ENCODE results near the gene HRH4.

Gene HRH4

GRCh38 chr18:24466771-24467170 is 6.3 kb downstream of the HRH4 start:
- no peak for DNase-seq (ENCODE audit: low read depth)

GRCh38 chr18:24470022-24470618 is 9.7 kb downstream of the HRH4 start:
- DNase-seq (ENCODE audit: low read depth): no peak

GRCh38 chr18:24470805-24471204 is 10.4 kb downstream of the HRH4 start:
- no peak for DNase-seq (ENCODE audit: low read depth)

GRCh38 chr18:24472591-24472990 is 12.2 kb downstream of the HRH4 start:
- no peak for DNase-seq (ENCODE audit: low read depth)

- DNase-seq (ENCODE audit: low read depth): no peak
These were observed 14.0 kb downstream of the HRH4 start for GRCh38 chr18:24474406-24474805.

GRCh38 chr18:24475926-24476589 is 15.6 kb downstream of the HRH4 start:
- no peak for DNase-seq (ENCODE audit: low read depth)

GRCh38 chr18:24479371-24479770 is 18.9 kb downstream of the HRH4 start:
- DNase-seq (ENCODE audit: low read depth): no peak

- no peak for DNase-seq (ENCODE audit: low read depth)
These were observed 22.4 kb downstream of the HRH4 start for GRCh38 chr18:24482821-24483220.

- no peak for DNase-seq (ENCODE audit: low read depth)
These were observed 25.2 kb downstream of the HRH4 start for GRCh38 chr18:24485681-24486080.

GRCh38 chr18:24486684-24487083 is 26.2 kb downstream of the HRH4 start:
- no peak for DNase-seq (ENCODE audit: low read depth)

- peak; percentile 16 for DNase-seq (ENCODE audit: low read depth)
These were observed 28.5 kb downstream of the HRH4 start for GRCh38 chr18:24488824-24489493.

- DNase-seq (ENCODE audit: low read depth): no peak
These were observed 30.1 kb downstream of the HRH4 start for GRCh38 chr18:24490539-24490938.

- DNase-seq (ENCODE audit: low read depth): no peak
These were observed 31.7 kb downstream of the HRH4 start for GRCh38 chr18:24491927-24492834.

- DNase-seq (ENCODE audit: low read depth): no peak
These were observed 34.1 kb downstream of the HRH4 start for GRCh38 chr18:24494586-24494985.

- DNase-seq (ENCODE audit: low read depth): no peak
These were observed 36.8 kb downstream of the HRH4 start for GRCh38 chr18:24497031-24497754.

GRCh38 chr18:24499814-24500213 is 39.4 kb downstream of the HRH4 start:
- DNase-seq (ENCODE audit: low read depth): no peak

- DNase-seq (ENCODE audit: low read depth): no peak
These were observed 39.8 kb downstream of the HRH4 start for GRCh38 chr18:24500217-24500616.

GRCh38 chr18:24500766-24501165 is 40.3 kb downstream of the HRH4 start:
- no peak for DNase-seq (ENCODE audit: low read depth)

GRCh38 chr18:24502667-24503523 is 42.5 kb downstream of the HRH4 start:
- no peak for DNase-seq (ENCODE audit: low read depth)

GRCh38 chr18:24504401-24504800 is 44.0 kb downstream of the HRH4 start:
- no peak for DNase-seq (ENCODE audit: low read depth)

- DNase-seq (ENCODE audit: low read depth): no peak
These were observed 45.7 kb downstream of the HRH4 start for GRCh38 chr18:24506175-24506574.

All from fibroblast of the conjunctiva (primary cell).